ENCODE data around the gene CYP26B1.

GRCh38 chr2:72090271-72090720 lies 57.4 kb downstream of the CYP26B1 start:
- TF ChIP-seq CTCF (IDR thresholded peaks at IDR 0.05) (no peak), POLR2A (IDR thresholded peaks at IDR 0.05) (no peak)

Data from heart left ventricle (tissue), 13 donors.